ENCODE data around the gene RPP38. TPM values are rescaled to one million over a fixed set of nuclear protein-coding genes. Genes with fewer than 3 reads are reported as not detected.

Gene RPP38
- polyA plus RNA-seq, 3 donors, result 8.1 to 13.8 (median 13.3) TPM

- Histone ChIP-seq H4K20me1 (ENCODE audit: insufficient read depth, low read length) (no peaks in the 10 kb centered on the region), H3K9me3 (replicated peaks in 1 of 2; ENCODE audit: control insufficient read depth in 1 of 2, insufficient read depth in 1 of 2, low read length in 2 of 2) (no peaks in the 10 kb centered on the region), H3K79me2 (ENCODE audit: insufficient read depth, low read length) (no peaks in the 10 kb centered on the region), H3K36me3 (replicated peaks in 1 of 2; ENCODE audit: control insufficient read depth in 1 of 2, insufficient read depth in 2 of 2, low read length in 2 of 2) (peaks cover 0 to 16% of the 10 kb centered on the region in 2 donors), H3K4me2 (replicated peaks; ENCODE audit: extremely low read depth, low read length, poor library complexity, severe bottlenecking) (no peak overlapping the region), H3K4me3 (replicated peaks in 1 of 3; ENCODE audit: low read depth in 2 of 3, low read length in 3 of 3) (no peak overlapping the region), H2AFZ (ENCODE audit: insufficient read depth, low read depth, low read length, poor library complexity, severe bottlenecking) (no peak overlapping the region), H3K27ac (ENCODE audit: low read depth in 1 of 2, low read length in 2 of 2) (no peak overlapping the region), H3K9ac (ENCODE audit: insufficient read depth, low read length, poor library complexity, severe bottlenecking) (no peak overlapping the region), H3K4me1 (ENCODE audit: control insufficient read depth in 1 of 2, insufficient read depth in 2 of 2, low read length in 2 of 2) (peaks cover 0 to 4% of the 10 kb centered on the region in 2 donors), H3K27me3 (ENCODE audit: control insufficient read depth in 2 of 2, insufficient read depth in 2 of 2, low read length in 2 of 2) (no peaks in the 10 kb centered on the region)
- H3K36me3 Mint-ChIP-seq, result peaks cover 17 to 18% of the 10 kb centered on the region in 2 donors
- intact Hi-C loops (cut with micrococcal nuclease), result no loop called here
- no peak overlapping the region for H3K27ac Mint-ChIP-seq
- DNase-seq, result no peak
- no peak overlapping the region for H3K4me3 Mint-ChIP-seq
- no peaks in the 10 kb centered on the region for H3K27me3 Mint-ChIP-seq (ENCODE audit: low read depth in 3 of 3)
- TF ChIP-seq, protein P1, sequence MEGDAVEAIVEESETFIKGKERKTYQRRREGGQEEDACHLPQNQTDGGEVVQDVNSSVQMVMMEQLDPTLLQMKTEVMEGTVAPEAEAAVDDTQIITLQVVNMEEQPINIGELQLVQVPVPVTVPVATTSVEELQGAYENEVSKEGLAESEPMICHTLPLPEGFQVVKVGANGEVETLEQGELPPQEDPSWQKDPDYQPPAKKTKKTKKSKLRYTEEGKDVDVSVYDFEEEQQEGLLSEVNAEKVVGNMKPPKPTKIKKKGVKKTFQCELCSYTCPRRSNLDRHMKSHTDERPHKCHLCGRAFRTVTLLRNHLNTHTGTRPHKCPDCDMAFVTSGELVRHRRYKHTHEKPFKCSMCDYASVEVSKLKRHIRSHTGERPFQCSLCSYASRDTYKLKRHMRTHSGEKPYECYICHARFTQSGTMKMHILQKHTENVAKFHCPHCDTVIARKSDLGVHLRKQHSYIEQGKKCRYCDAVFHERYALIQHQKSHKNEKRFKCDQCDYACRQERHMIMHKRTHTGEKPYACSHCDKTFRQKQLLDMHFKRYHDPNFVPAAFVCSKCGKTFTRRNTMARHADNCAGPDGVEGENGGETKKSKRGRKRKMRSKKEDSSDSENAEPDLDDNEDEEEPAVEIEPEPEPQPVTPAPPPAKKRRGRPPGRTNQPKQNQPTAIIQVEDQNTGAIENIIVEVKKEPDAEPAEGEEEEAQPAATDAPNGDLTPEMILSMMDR (IDR thresholded peaks at IDR 0.05), result no peak
- peaks cover 1% of the 10 kb centered on the region for H3K4me1 Mint-ChIP-seq
- no CpG with 5 or more reads among the region's 4 CpGs for WGBS (ENCODE audit: insufficient coverage)
- H3K9me3 Mint-ChIP-seq, result peaks cover 0 to 3% (median 0%) of the 10 kb centered on the region in 7 donors
Observed at GRCh38 chr10:15113766-15114165, 16.6 kb downstream of the RPP38 start.

GRCh38 chr10:15116225-15116624 is 19.1 kb downstream of the RPP38 start:
- no peak overlapping the region for H3K4me3 Mint-ChIP-seq
- no peak overlapping the region for H3K27ac Mint-ChIP-seq
- Histone ChIP-seq H4K20me1 (ENCODE audit: insufficient read depth, low read length) (no peaks in the 10 kb centered on the region), H3K4me2 (replicated peaks; ENCODE audit: extremely low read depth, low read length, poor library complexity, severe bottlenecking) (no peak overlapping the region), H3K79me2 (ENCODE audit: insufficient read depth, low read length) (no peaks in the 10 kb centered on the region), H3K4me3 (replicated peaks in 1 of 3; ENCODE audit: low read depth in 2 of 3, low read length in 3 of 3) (no peak overlapping the region), H3K4me1 (ENCODE audit: control insufficient read depth in 1 of 2, insufficient read depth in 2 of 2, low read length in 2 of 2) (peaks cover 0 to 4% of the 10 kb centered on the region in 2 donors), H3K27me3 (ENCODE audit: control insufficient read depth in 2 of 2, insufficient read depth in 2 of 2, low read length in 2 of 2) (no peaks in the 10 kb centered on the region), H3K36me3 (replicated peaks in 1 of 2; ENCODE audit: control insufficient read depth in 1 of 2, insufficient read depth in 2 of 2, low read length in 2 of 2) (peaks cover 0 to 8% of the 10 kb centered on the region in 2 donors), H2AFZ (ENCODE audit: insufficient read depth, low read depth, low read length, poor library complexity, severe bottlenecking) (no peak overlapping the region), H3K9ac (ENCODE audit: insufficient read depth, low read length, poor library complexity, severe bottlenecking) (no peak overlapping the region), H3K27ac (ENCODE audit: low read depth in 1 of 2, low read length in 2 of 2) (no peak overlapping the region), H3K9me3 (replicated peaks in 1 of 2; ENCODE audit: control insufficient read depth in 1 of 2, insufficient read depth in 1 of 2, low read length in 2 of 2) (no peaks in the 10 kb centered on the region)
- H3K27me3 Mint-ChIP-seq (ENCODE audit: low read depth in 3 of 3), result no peaks in the 10 kb centered on the region
- WGBS (ENCODE audit: insufficient coverage), result no CpG with 5 or more reads among the region's 5 CpGs
- H3K36me3 Mint-ChIP-seq, result peaks cover 18 to 23% of the 10 kb centered on the region in 2 donors
- peaks cover 3% of the 10 kb centered on the region for H3K4me1 Mint-ChIP-seq
- DNase-seq, result no peak
- TF ChIP-seq, protein P1 (IDR thresholded peaks at IDR 0.05), result no peak
- H3K9me3 Mint-ChIP-seq, result peaks cover 0 to 3% (median 0%) of the 10 kb centered on the region in 7 donors
- intact Hi-C loops (cut with micrococcal nuclease), result no loop called here

Measured in CD14-positive monocyte (primary cell).